DMS153 (cell line): ENCODE results near the gene PTPRD.
"Not testable (repeated sequence)": the region's sequence is repeated elsewhere in the genome, so short reads cannot be mapped to it uniquely, and the experiment has no call there.

Experiments used
- DNase-seq: peaks from one replicate; lab custom pipeline; 2025; lab: John Stamatoyannopoulos, UW

Gene PTPRD

GRCh38 chr9:8724284-8725018, 1888.4 kb downstream of the PTPRD start:
- no peak for DNase-seq

- DNase-seq: no peak
Measured at GRCh38 chr9:8723195-8723594, 1889.6 kb downstream of the PTPRD start.

- no peak for DNase-seq
Measured at GRCh38 chr9:8719833-8720486, 1892.8 kb downstream of the PTPRD start.

GRCh38 chr9:8718121-8718725, 1894.6 kb downstream of the PTPRD start:
- DNase-seq: no peak

GRCh38 chr9:8717146-8717545, 1895.7 kb downstream of the PTPRD start:
- no peak for DNase-seq

GRCh38 chr9:8715788-8716187, 1897.0 kb downstream of the PTPRD start:
- DNase-seq: no peak

GRCh38 chr9:8713811-8714165, 1899.0 kb downstream of the PTPRD start:
- no peak for DNase-seq

- no peak for DNase-seq
Measured at GRCh38 chr9:8713149-8713810, 1899.5 kb downstream of the PTPRD start.

- DNase-seq: no peak
Measured at GRCh38 chr9:8709731-8710130, 1903.1 kb downstream of the PTPRD start.

GRCh38 chr9:8708728-8709127, 1904.1 kb downstream of the PTPRD start:
- DNase-seq: no peak

- no peak for DNase-seq
Measured at GRCh38 chr9:8706998-8707397, 1905.8 kb downstream of the PTPRD start.

- DNase-seq: no peak
Measured at GRCh38 chr9:8706531-8706930, 1906.3 kb downstream of the PTPRD start.

GRCh38 chr9:8705861-8706260, 1906.9 kb downstream of the PTPRD start:
- no peak for DNase-seq

- no peak for DNase-seq
Measured at GRCh38 chr9:8703904-8704303, 1908.9 kb downstream of the PTPRD start.

- DNase-seq: no peak
Measured at GRCh38 chr9:8701904-8702303, 1910.9 kb downstream of the PTPRD start.

- not testable (repeated sequence) for DNase-seq
Measured at GRCh38 chr9:8697565-8697964, 1915.2 kb downstream of the PTPRD start.

- no peak for DNase-seq
Measured at GRCh38 chr9:8696516-8696915, 1916.3 kb downstream of the PTPRD start.

GRCh38 chr9:8694983-8695588, 1917.7 kb downstream of the PTPRD start:
- DNase-seq: peak; percentile 67

GRCh38 chr9:8693464-8693863, 1919.3 kb downstream of the PTPRD start:
- DNase-seq: no peak

GRCh38 chr9:8686516-8686915, 1926.3 kb downstream of the PTPRD start:
- DNase-seq: no peak

GRCh38 chr9:8685825-8686224, 1927.0 kb downstream of the PTPRD start:
- DNase-seq: no peak

- no peak for DNase-seq
Measured at GRCh38 chr9:8684978-8685708, 1927.7 kb downstream of the PTPRD start.
